Uterus (tissue), 2 donors: Measurements from ENCODE around the gene HMGCS2.

Experiments
- POLR2A ChIP-seq, 2 donors: fragments of 450-650 bp; IDR thresholded peaks; one replicate each; pipeline ENCODE4 v1.6.1; 2016; ENCODE audit warnings: antibody characterized with exemption in 2 of 2, mild to moderate bottlenecking in 1 of 2, moderate library complexity in 1 of 2
- TF ChIP-seq, protein P1 (sequence below), 4 experiments: fragments of 200-600 bp in 2 of 4; fragments of 450-650 bp in 2 of 4; sonication (generic) in 2 of 4; IDR thresholded peaks; one replicate each; pipeline ENCODE4 v1.5.1; 2016 to 2019; ENCODE audit warnings: antibody characterized with exemption in 4 of 4, mild to moderate bottlenecking in 2 of 4, moderate library complexity in 1 of 4

DNA sequence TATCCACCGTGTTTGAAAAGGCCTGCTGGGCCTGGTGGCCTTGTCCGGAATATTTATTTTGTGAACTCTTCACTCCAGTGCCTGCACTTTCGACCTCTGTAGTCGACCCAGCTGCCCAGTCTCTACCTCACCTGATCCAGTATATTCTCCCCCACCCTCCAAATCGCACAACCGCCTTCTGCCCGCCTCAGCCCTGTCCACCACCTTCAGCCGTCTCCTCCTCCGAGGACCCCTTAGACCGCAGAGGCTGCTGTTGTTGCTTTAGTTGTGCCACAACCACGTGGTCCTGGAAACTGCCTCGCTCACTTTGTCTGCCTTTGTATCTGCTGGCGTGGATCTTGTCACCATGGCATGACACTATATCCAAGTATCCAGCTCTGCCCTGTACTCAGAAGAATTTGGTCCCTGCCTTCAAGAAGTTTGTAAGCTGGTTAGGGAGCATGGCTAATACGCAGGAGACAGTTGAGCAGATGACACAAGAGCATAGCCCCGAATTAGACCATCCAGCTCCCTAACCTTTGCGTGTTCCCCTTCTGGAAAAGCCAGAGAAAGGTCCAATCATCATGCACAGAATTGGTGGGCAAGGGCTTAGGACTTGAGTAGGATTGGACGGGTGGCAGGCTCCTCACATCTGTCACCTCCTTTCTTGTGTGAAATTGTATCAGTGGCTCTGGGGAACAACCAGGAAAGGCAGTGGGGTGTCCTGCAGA lies 55.5 kb downstream of the HMGCS2 start:
- no peak for TF ChIP-seq POLR2A (IDR thresholded peaks at IDR 0.05)
- TF ChIP-seq, protein P1, sequence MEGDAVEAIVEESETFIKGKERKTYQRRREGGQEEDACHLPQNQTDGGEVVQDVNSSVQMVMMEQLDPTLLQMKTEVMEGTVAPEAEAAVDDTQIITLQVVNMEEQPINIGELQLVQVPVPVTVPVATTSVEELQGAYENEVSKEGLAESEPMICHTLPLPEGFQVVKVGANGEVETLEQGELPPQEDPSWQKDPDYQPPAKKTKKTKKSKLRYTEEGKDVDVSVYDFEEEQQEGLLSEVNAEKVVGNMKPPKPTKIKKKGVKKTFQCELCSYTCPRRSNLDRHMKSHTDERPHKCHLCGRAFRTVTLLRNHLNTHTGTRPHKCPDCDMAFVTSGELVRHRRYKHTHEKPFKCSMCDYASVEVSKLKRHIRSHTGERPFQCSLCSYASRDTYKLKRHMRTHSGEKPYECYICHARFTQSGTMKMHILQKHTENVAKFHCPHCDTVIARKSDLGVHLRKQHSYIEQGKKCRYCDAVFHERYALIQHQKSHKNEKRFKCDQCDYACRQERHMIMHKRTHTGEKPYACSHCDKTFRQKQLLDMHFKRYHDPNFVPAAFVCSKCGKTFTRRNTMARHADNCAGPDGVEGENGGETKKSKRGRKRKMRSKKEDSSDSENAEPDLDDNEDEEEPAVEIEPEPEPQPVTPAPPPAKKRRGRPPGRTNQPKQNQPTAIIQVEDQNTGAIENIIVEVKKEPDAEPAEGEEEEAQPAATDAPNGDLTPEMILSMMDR (IDR thresholded peaks at IDR 0.05), result no peak
